K562 (cell line): ENCODE data around the gene C10orf90. TPM values are rescaled to one million over a fixed set of nuclear protein-coding genes. Genes with fewer than 3 reads are reported as not detected.

Source experiments
- ATAC-seq: fragments of 200-7000 bp; cut with Tn5 transposase; 3 replicates; pipeline ENCODE4 v1.9.1; 2020; ENCODE audit warnings: moderate library complexity
- BruUV-seq: library from RNA; stranded (reverse); fragments of 400-500 nt; replicated peaks from 2 replicates; lab custom pipeline; 2021; lab: Mats Ljungman, UMichigan
- CTCF ChIA-PET: fragments of 300-600 bp; formaldehyde crosslinking; extraction: SDS; loops from one replicate; lab custom pipeline; 2021; ENCODE audit warnings: low intra/inter-chr PET ratio; lab: Yijun Ruan, JAX
- POLR2A ChIA-PET: fragments of 300-600, 350-650 bp; sonication (Branson Sonifier 250); formaldehyde crosslinking; extraction: SDS; loops from one replicate; lab custom pipeline; 2021; ENCODE audit warnings: antibody characterized with exemption, inconsistent platforms; lab: Yijun Ruan, JAX
- DNase-seq, 4 experiments: peaks; one replicate each; pipeline versions ENCODE4 v3.0.0 to v3.0.0-alpha.2; 2011 to 2018; ENCODE audit warnings: low spot score in 3 of 4, mixed read lengths in 3 of 4; ENCODE audit errors: extremely low read depth in 1 of 4
- FAIRE-seq: peaks from 2 replicates; lab custom pipeline; 2011; peaks lifted over from hg19 to GRCh38; lab: Jason Lieb, UNC
- H2AFZ ChIP-seq: 2 replicates; pipeline ENCODE4 v1.6.0; 2011; ENCODE audit warnings: low read depth, low read length, control low read depth, inconsistent platforms
- H3K27ac ChIP-seq: fragments of 200-600 bp; 3 replicates; pipeline ENCODE4 v1.8.0; 2011; ENCODE audit warnings: low read depth, mild to moderate bottlenecking, control low read depth, inconsistent platforms, low read length, moderate library complexity, mixed read lengths; ENCODE audit errors: extremely low read depth
- H3K27me3 ChIP-seq, 2 experiments: fragments of 300-600 bp in 1 of 2; 2 replicates in 1 of 2; 3 replicates in 1 of 2; pipeline versions ENCODE4 v1.6.0 to v1.8.0; 2011; ENCODE audit warnings: inconsistent platforms in 2 of 2, low read length in 2 of 2, mild to moderate bottlenecking in 1 of 2, mixed read lengths in 1 of 2, moderate library complexity in 1 of 2; ENCODE audit not compliant: control insufficient read depth in 2 of 2, insufficient read depth in 2 of 2
- H3K36me3 ChIP-seq: fragments of 300-600 bp; 3 replicates; pipeline ENCODE4 v1.8.0; 2011; ENCODE audit warnings: mild to moderate bottlenecking, low read length, inconsistent platforms; ENCODE audit not compliant: control insufficient read depth, insufficient read depth
- H3K4me1 ChIP-seq, 2 experiments: fragments of 200-600 bp in 1 of 2; replicated peaks in 1 of 2; 2 replicates in 1 of 2; 3 replicates in 1 of 2; pipeline versions ENCODE4 v1.5.1 to v1.8.0; 2011; ENCODE audit warnings: inconsistent platforms in 2 of 2, low read length in 2 of 2, mild to moderate bottlenecking in 1 of 2, mixed read lengths in 1 of 2, moderate library complexity in 1 of 2; ENCODE audit not compliant: control insufficient read depth in 2 of 2, insufficient read depth in 2 of 2
- H3K4me2 ChIP-seq: 2 replicates; pipeline ENCODE4 v1.6.1; 2011; ENCODE audit warnings: low read length, control low read depth, inconsistent platforms, mixed read lengths; ENCODE audit not compliant: insufficient read depth
- H3K4me3 ChIP-seq: fragments of 200-600 bp; sonication (generic), shearing (Covaris generic); 2 replicates; pipeline ENCODE4 v1.5.1; 2016; ENCODE audit warnings: control low read depth, inconsistent platforms
- H3K79me2 ChIP-seq: fragments of 200-600 bp; 3 replicates; pipeline ENCODE4 v1.8.0; 2011; ENCODE audit warnings: low read length, inconsistent platforms; ENCODE audit not compliant: control insufficient read depth, insufficient read depth
- H3K9ac ChIP-seq, 2 experiments: 2 replicates each; pipeline versions ENCODE4 v1.6.0 to v1.6.1; 2011; ENCODE audit warnings: low read depth in 2 of 2, low read length in 2 of 2, control low read depth in 1 of 2, inconsistent platforms in 1 of 2, mild to moderate bottlenecking in 1 of 2, mixed read lengths in 1 of 2; ENCODE audit not compliant: insufficient read depth in 1 of 2
- H3K9me1 ChIP-seq: one replicate; pipeline ENCODE4 v1.6.0; 2011; ENCODE audit warnings: inconsistent platforms, mild to moderate bottlenecking, low read length, moderate library complexity; ENCODE audit not compliant: control insufficient read depth, insufficient read depth
- H3K9me3 ChIP-seq: replicated peaks from 2 replicates; pipeline ENCODE4 v1.5.1; 2011; ENCODE audit warnings: low read depth, low read length, inconsistent platforms; ENCODE audit not compliant: control insufficient read depth, insufficient read depth
- H4K20me1 ChIP-seq: replicated peaks from 2 replicates; pipeline ENCODE4 v1.6.1; 2011; ENCODE audit warnings: low read length, inconsistent platforms, mixed read lengths; ENCODE audit not compliant: control insufficient read depth, insufficient read depth
- COPS2 ChIP-seq: fragments of 450-650 bp; conservative IDR thresholded peaks from 2 replicates; pipeline ENCODE4 v1.6.1; 2016; ENCODE audit warnings: mild to moderate bottlenecking, moderate library complexity
- HIVEP1 ChIP-seq: fragments of 250-450 bp; sonication (Bioruptor Pico); IDR thresholded peaks from 2 replicates; pipeline ENCODE4 v1.4.0; 2020; ENCODE audit warnings: mild to moderate bottlenecking
- HLTF ChIP-seq: fragments of 450-650 bp; IDR thresholded peaks from 2 replicates; pipeline ENCODE4 v1.6.1; 2016
- HOMEZ ChIP-seq: fragments of 250-450 bp; sonication (Bioruptor Pico); IDR thresholded peaks from 2 replicates; pipeline ENCODE4 v1.4.0; 2020; ENCODE audit warnings: mild to moderate bottlenecking, moderate library complexity
- MAZ ChIP-seq, 2 experiments: fragments of 450-650 bp in 1 of 2; sonication (generic) in 1 of 2; formaldehyde crosslinking; IDR thresholded peaks in 1 of 2; conservative IDR thresholded peaks in 1 of 2; 2 replicates each; pipeline versions ENCODE4 v1.4.0 to v1.5.0; 2020; ENCODE audit warnings: mild to moderate bottlenecking in 1 of 2, missing genetic modification reagents in 1 of 2
- MTA3 ChIP-seq: fragments of 450-650 bp; formaldehyde crosslinking; IDR thresholded peaks from 2 replicates; pipeline ENCODE4 v1.6.1; 2017; ENCODE audit warnings: mild to moderate bottlenecking, borderline replicate concordance
- NR2C2 ChIP-seq, 2 experiments: fragments of 200-800 bp in 1 of 2; sonication (Bioruptor generic) in 1 of 2; sonication (generic) in 1 of 2; formaldehyde crosslinking in 1 of 2; IDR thresholded peaks; 2 replicates each; pipeline versions ENCODE4 v1.6.1 to v1.8.0; 2016 to 2022; ENCODE audit warnings: mild to moderate bottlenecking in 1 of 2, missing compliant biosample characterization in 1 of 2, missing genetic modification characterization in 1 of 2, missing genetic modification reagents in 1 of 2
- PML ChIP-seq: IDR thresholded peaks from 2 replicates; pipeline ENCODE4 v1.6.1; 2012; ENCODE audit warnings: low read length, inconsistent platforms
- POLR2A ChIP-seq: fragments of 450-650 bp; conservative IDR thresholded peaks from 2 replicates; pipeline ENCODE4 v1.6.1; 2016
- RAD21 ChIP-seq, 2 experiments: fragments of 250-450 bp in 1 of 2; fragments of 450-650 bp in 1 of 2; sonication (Bioruptor Pico) in 1 of 2; formaldehyde crosslinking in 1 of 2; IDR thresholded peaks in 1 of 2; conservative IDR thresholded peaks in 1 of 2; 2 replicates each; pipeline versions ENCODE4 v1.4.0 to v1.8.0; 2020 to 2022; ENCODE audit warnings: mild to moderate bottlenecking in 2 of 2, moderate library complexity in 1 of 2
- SMAD4 ChIP-seq: fragments of 250-450 bp; sonication (Bioruptor Pico); conservative IDR thresholded peaks from 2 replicates; pipeline ENCODE4 v1.8.0; 2021; ENCODE audit warnings: inconsistent platforms, mild to moderate bottlenecking, moderate library complexity
- THAP7 ChIP-seq: fragments of 250-450 bp; sonication (Bioruptor Pico); IDR thresholded peaks from 2 replicates; pipeline ENCODE4 v1.5.0; 2021
- UBTF ChIP-seq, 2 experiments: IDR thresholded peaks; 2 replicates each; pipeline ENCODE4 v1.6.1; 2012; ENCODE audit warnings: improper control_type of control experiment in 2 of 2, low read depth in 2 of 2, low read length in 2 of 2, borderline replicate concordance in 1 of 2
- ZBTB2 ChIP-seq: fragments of 450-650 bp; IDR thresholded peaks from 2 replicates; pipeline ENCODE4 v1.6.1; 2016; ENCODE audit warnings: antibody characterized with exemption
- ZNF124 ChIP-seq: sonication (generic); formaldehyde crosslinking; IDR thresholded peaks from 2 replicates; pipeline ENCODE4 v1.8.1; 2022; ENCODE audit warnings: missing genetic modification reagents
- ZNF134 ChIP-seq: fragments of 250-450 bp; sonication (Bioruptor Pico); conservative IDR thresholded peaks from 2 replicates; pipeline ENCODE4 v1.4.0; 2020
- ZNF174 ChIP-seq: fragments of 250-450 bp; sonication (Bioruptor Pico); IDR thresholded peaks from 2 replicates; pipeline ENCODE4 v1.4.0; 2020; ENCODE audit warnings: mild to moderate bottlenecking
- WGBS: fragments of 100-300 bp; shearing (Covaris generic); methylation state at CpG from one replicate; pipeline ENCODE4 v1.1.6; 2016; ENCODE audit warnings: low coverage, mixed read lengths; ENCODE audit not compliant: insufficient coverage; ENCODE audit errors: missing lambda C conversion rate; 5-methylcytosine and 5-hydroxymethylcytosine counted together
- in situ Hi-C: fragments of 300-500 bp; cut with MboI; formaldehyde crosslinking; loops from 4 replicates; pipeline ENCODE4 v1.15.0; 2018; ENCODE audit warnings: inconsistent platforms, mixed read lengths
- intact Hi-C: fragments of 100-400 bp; cut with micrococcal nuclease; formaldehyde crosslinking; loops from 2 replicates; pipeline ENCODE4 v1.14.2; 2022
- polyA plus RNA-seq, 8 experiments: library from polyadenylated mRNA; depleted of rRNA in 4 of 8; stranded (reverse) in 5 of 8; unstranded in 3 of 8; fragments of >200 nt; fragmentation: Nextera tagmentation in 2 of 8; fragmentation: Illumina TruSeq in 1 of 8; extraction: Ambion mirVana in 2 of 8; extraction: Trizol in 1 of 8; gene quantifications; 2 replicates each; pipeline versions ENCODE4 v1.2.1 to v1.2.3, GENCODE V29; 2011 to 2014; ENCODE audit warnings: inconsistent platforms in 1 of 8, missing spikeins in 1 of 8
- total RNA-seq, 7 experiments: library from RNA; depleted of rRNA in 6 of 7; stranded (reverse); fragments of >200 nt in 6 of 7; fragmentation: Illumina TruSeq in 2 of 7; extraction: Trizol in 2 of 7; gene quantifications; 2 replicates each; pipeline versions ENCODE4 v1.2.1 to v1.2.3, GENCODE V29; 2011 to 2021; ENCODE audit warnings: low replicate concordance in 1 of 7

Gene C10orf90
- total and polyA plus RNA-seq, 9 of the 15 experiments (the other 6 are each of a cell fraction or from before 2014, with no cell fraction given), result not detected

GRCh38 chr10:126456632-126457031 is 213.9 kb downstream of the C10orf90 start (continued):
- no peak for TF ChIP-seq THAP7
- TF ChIP-seq SMAD4, result no peak
- TF ChIP-seq NR2C2 (CRISPR knock-in tag; IDR thresholded peaks at IDR 0.05), result no peak
- TF ChIP-seq NR2C2 (tag; IDR thresholded peaks at IDR 0.05), result no peak
- TF ChIP-seq POLR2A, result no peak
- no peak for TF ChIP-seq ZBTB2
- no peak for TF ChIP-seq RAD21 (CRISPR knock-in tag; conservative IDR thresholded peaks at IDR 0.05 in 1 of 2, IDR thresholded peaks at IDR 0.05 in 1 of 2)
- no peak for TF ChIP-seq HLTF
- TF ChIP-seq HIVEP1 (CRISPR knock-in tag), result no peak

GRCh38 chr10:126455766-126456405 is 214.6 kb downstream of the C10orf90 start:
- Histone ChIP-seq H3K79me2 (no peaks in the 10 kb centered on the region), H2AFZ (no peak overlapping the region), H3K4me1 (no peaks in the 10 kb centered on the region), H4K20me1 (no peaks in the 10 kb centered on the region), H3K36me3 (no peaks in the 10 kb centered on the region), H3K27me3 (no peaks in the 10 kb centered on the region), H3K9ac (no peak overlapping the region), H3K9me3 (no peaks in the 10 kb centered on the region), H3K4me3 (no peak overlapping the region), H3K4me2 (no peak overlapping the region), H3K27ac (no peak overlapping the region), H3K9me1 (no peaks in the 10 kb centered on the region)
- intact Hi-C loops (no loop called here), in situ Hi-C loops (no loop called here)
- POLR2A ChIA-PET, result no interaction called here
- DNase-seq (no peak), FAIRE-seq (no peak), ATAC-seq (no peak)
- no TSS peak for BruUV-seq
- CTCF ChIA-PET, result no interaction called here
- WGBS, result under 1% methylated on average over 11 of the region's 11 CpGs
- no peak for TF ChIP-seq PML
- no peak for TF ChIP-seq UBTF (IDR thresholded peaks at IDR 0.05; ENCODE audit: borderline replicate concordance in 1 of 2, low read depth in 2 of 2, low read length in 2 of 2)
- no peak for TF ChIP-seq MAZ (CRISPR knock-in tag; conservative IDR thresholded peaks at IDR 0.05 in 1 of 2, IDR thresholded peaks at IDR 0.05 in 1 of 2)
- TF ChIP-seq HOMEZ (CRISPR knock-in tag), result no peak
- no peak for TF ChIP-seq ZNF124
- no peak for TF ChIP-seq ZNF174 (CRISPR knock-in tag)
- TF ChIP-seq ZNF134 (CRISPR knock-in tag), result no peak
- TF ChIP-seq MTA3, result no peak
- TF ChIP-seq COPS2, result no peak
